KG1 (cell line): ENCODE data around the gene COX6B1.
"Not testable (repeated sequence)": the region's sequence is repeated elsewhere in the genome, so short reads cannot be mapped to it uniquely, and the experiment has no call there.

Experiments
- DNase-seq: peaks from one replicate; lab custom pipeline; 2025; lab: John Stamatoyannopoulos, UW

The COX6B1 gene

GRCh38 chr19:35633727-35634440, 14.2 kb upstream of the COX6B1 start:
- DNase-seq = no peak

- DNase-seq = no peak
Observed at GRCh38 chr19:35636651-35637050, 11.5 kb upstream of the COX6B1 start.

DNA sequence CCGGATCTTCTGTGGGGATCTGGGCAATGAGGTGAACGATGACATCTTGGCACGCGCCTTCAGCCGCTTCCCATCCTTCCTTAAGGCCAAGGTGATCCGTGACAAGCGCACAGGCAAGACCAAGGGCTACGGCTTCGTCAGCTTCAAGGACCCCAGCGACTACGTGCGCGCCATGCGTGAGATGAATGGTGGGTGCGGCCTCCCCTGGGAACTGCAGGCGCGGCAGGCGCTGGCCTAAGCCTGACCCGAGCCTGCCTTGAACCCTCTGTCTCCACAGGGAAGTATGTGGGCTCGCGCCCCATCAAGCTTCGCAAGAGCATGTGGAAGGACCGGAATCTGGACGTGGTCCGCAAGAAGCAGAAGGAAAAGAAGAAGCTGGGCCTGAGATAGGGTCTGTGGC, 11.0 kb upstream of the COX6B1 start:
- DNase-seq = no peak

GRCh38 chr19:35639321-35639639, 8.8 kb upstream of the COX6B1 start:
- no peak for DNase-seq

DNA sequence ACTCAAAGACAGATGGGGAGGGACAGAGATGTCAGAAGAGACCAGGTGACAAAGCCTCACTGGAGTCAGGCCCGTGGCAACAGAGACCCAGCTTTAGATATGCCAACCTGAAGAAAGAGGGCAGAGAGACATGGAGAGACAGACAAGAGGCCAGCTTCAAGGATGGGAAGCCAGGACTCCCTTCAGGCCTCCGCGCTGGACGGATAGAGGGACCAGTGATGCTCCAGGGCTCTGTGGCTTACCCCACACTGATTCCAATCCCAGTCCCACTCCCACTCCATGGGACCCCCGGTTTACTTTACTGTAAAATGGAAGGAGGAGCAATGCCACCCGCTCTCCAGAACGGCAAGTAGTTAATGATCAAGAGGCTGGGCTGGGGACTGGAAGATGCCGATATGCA, 8.3 kb upstream of the COX6B1 start:
- DNase-seq = no peak

GRCh38 chr19:35641515-35642151, 6.5 kb upstream of the COX6B1 start, which contains the start of gene ETV2:
Gene ETV2 (plus strand): TSS chr19:35641745. CDS start chr19:35642461, 716 bp downstream.
- DNase-seq = no peak

GRCh38 chr19:35642312-35642711, 5.8 kb upstream of the COX6B1 start:
- DNase-seq = no peak

- DNase-seq = no peak
Observed at GRCh38 chr19:35642798-35643254, 5.3 kb upstream of the COX6B1 start.

DNA sequence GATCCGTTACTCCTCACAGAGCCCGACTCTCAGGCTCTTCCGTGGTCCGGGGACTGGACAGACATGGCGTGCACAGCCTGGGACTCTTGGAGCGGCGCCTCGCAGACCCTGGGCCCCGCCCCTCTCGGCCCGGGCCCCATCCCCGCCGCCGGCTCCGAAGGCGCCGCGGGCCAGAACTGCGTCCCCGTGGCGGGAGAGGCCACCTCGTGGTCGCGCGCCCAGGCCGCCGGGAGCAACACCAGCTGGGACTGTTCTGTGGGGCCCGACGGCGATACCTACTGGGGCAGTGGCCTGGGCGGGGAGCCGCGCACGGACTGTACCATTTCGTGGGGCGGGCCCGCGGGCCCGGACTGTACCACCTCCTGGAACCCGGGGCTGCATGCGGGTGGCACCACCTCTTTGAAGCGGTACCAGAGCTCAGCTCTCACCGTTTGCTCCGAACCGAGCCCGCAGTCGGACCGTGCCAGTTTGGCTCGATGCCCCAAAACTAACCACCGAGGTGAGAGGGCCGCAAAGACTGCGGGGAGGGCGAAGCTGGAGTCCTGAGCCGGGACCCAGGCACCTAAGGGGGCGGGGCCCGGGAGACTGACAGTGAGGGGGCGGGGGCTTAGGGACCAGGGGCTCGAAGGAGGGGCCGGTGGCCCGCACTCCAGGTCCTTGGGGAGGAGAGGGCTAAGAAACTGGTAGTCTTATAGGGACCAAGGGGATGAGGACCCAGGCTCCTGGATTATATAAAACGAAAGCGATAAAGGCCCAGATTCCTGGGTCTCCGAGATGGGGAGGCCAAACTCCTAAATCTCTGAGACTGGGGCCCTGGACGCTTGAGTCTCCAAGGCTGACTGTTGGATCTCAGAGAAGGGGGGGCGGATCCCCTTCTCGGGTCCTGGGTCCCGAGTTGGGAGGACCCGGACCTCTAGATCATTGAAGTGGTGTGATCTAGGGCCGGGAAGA, 4.6 kb upstream of the COX6B1 start:
- peak; percentile 40 for DNase-seq

- no peak for DNase-seq
Observed at GRCh38 chr19:35644206-35644986, 3.7 kb upstream of the COX6B1 start.

GRCh38 chr19:35644987-35645679, 3.0 kb upstream of the COX6B1 start:
- DNase-seq = no peak

DNA sequence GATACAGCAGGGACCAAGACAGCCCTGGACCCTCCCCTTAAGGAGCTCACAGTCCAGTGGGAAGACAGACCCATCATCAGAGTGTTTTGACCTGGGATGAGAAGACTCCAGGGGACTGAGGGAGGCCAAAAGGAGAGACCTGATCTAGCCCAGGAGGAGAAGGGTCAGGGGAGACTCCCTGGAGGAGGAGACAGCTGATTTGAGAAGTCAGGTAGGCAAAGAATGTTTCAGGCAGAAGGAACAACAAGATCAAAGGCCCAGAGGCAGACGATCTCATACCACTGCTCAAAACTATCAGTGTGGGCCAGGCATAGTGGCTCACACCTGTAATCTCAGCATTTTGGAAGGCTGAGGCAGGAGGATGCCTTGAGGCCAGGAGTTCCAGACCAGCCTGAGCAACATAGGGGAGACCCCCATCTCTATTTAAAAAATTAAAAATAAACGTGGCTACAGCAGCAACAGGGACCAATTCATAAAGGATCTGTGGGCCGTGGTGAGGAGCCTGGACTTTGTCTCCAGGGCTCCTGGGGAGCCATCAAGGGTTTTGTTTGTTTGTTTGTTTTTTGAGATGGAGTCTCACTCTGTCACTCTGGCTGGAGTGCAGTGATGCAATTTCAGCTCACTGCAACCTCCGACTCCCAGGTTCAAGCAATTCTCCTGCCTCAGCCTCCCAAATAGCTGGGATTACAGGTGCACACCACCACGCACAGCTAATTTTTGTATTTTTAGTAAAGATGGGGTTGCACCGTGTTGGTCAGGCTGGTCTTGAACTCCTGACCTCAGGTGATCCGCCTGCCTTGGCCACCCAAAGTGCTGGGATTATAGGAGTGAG, 2.2 kb upstream of the COX6B1 start:
- no peak for DNase-seq

GRCh38 chr19:35650581-35650980, 2.5 kb downstream of the COX6B1 start:
- DNase-seq = no peak

DNA sequence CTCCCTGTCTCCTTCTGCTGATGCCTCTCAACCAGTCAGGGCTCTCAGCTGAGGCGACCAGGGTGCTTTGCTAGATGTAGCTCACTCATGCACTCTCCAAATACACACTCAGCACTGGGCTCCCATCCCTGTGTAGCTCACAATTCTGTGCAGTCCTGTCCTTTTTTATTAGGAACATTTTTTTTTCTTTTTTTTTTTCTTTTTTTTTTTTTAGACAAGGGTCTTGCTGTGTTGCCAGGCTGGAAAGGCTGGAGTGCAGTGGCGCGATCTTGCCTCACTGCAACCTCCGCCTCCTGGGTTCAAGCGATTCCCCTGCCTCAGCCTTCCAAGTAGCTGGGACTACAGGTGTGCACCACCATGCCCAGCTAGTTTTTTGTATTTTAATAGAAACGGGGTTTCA, 6.7 kb downstream of the COX6B1 start:
- DNase-seq = not testable (repeated sequence)

DNA sequence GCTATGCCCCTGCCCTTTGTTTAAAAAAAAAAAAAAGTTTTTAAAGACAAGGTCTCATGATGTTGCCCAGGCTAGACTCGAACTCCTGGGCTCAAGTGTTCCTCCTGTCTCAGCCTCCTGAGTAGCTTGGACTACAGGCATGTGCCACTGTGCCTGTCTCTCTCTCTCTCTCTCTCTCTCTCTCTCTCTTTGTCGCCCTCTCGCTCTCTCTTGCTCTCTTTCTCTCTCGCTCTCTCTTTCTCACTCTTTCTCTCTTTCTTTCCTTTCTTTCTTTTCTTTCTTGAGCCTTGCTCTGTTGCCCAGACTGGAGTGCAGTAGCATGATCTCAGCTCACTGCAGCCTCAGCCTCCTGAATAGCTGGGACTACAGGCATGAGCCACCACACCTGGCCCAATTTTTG, 7.5 kb downstream of the COX6B1 start:
- no peak for DNase-seq

DNA sequence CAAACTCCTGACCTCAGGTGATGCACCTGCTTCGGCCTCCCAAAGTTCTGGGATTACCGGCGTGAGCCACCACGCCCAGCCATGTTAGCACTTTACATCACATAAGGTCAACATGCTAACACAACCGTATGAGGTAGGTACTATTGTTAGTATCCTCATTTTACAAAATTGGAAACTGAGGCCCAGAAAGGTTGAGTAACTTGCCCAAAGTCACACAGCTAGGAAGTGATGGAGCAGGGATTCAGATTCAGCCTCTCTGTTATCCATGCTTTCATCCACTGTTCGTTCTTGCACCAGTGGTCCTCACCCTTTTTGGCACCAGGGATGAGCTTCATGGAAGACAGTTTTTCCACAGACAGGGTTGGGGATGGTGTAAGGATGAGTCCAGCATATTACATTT, 8.6 kb downstream of the COX6B1 start:
- DNase-seq = no peak

DNA sequence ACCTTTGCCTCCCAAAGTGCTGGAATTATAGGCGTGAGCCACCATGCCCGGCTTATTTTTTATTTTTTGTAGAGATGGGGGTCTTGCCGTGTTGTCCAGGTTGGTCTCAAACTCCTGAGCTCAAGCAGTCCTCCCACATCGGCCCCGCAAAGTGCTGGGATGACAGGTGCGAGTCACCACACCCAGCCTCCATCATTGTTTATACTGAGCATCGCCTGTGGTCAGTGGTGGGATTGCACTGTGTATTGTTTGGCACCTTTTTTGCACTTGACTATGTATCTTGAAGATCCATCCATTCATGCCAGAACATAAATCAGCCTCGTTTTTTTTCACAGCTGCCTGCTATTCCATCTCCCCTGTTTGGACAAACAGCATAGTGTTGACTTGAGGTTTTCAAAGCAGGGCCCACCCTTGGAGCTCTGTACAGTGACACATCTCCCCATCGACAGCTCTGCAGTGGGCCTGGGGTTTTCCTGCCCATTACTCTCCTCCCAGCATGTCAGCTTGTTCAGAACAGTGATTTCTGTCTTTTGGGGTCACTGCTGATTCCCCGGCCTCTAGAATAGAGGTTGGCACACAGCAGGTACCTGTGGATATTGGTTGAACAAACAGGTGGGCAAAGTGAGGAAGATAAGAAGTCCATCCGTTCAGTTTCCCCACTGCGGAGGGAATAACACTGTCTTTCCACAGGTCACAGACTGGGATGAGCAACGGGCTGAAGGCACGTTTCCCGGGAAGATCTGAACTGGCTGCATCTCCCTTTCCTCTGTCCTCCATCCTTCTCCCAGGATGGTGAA, 10.0 kb downstream of the COX6B1 start:
- DNase-seq = no peak

- no peak for DNase-seq
Observed at GRCh38 chr19:35661995-35662340, 13.8 kb downstream of the COX6B1 start.

- no peak for DNase-seq
Observed at GRCh38 chr19:35663981-35664380, 15.9 kb downstream of the COX6B1 start.

- no peak for DNase-seq
Observed at GRCh38 chr19:35665157-35665556, 17.0 kb downstream of the COX6B1 start.
